ENCODE results near the gene CPA1.

The CPA1 gene

GRCh38 chr7:130379921-130380860 is at the start of gene CPA1:
CPA1 (plus strand) TSS chr7:130380494; CDS start chr7:130380521, 27 bp downstream.
- no peak for DNase-seq (ENCODE audit: low spot score)

- no peak for DNase-seq (ENCODE audit: low spot score)
These were observed 47.8 kb upstream of the CPA1 start for GRCh38 chr7:130332259-130333053.

- no peak for DNase-seq (ENCODE audit: low spot score)
These were observed 46.5 kb upstream of the CPA1 start for GRCh38 chr7:130333832-130334231.

GRCh38 chr7:130334274-130334673 is 46.0 kb upstream of the CPA1 start:
- no peak for DNase-seq (ENCODE audit: low spot score)

GRCh38 chr7:130337410-130337971 is 42.8 kb upstream of the CPA1 start:
- no peak for DNase-seq (ENCODE audit: low spot score)

- no peak for DNase-seq (ENCODE audit: low spot score)
These were observed 42.1 kb upstream of the CPA1 start for GRCh38 chr7:130338233-130338632.

GRCh38 chr7:130341882-130342281 is 38.4 kb upstream of the CPA1 start:
- DNase-seq (ENCODE audit: low spot score): no peak

- DNase-seq (ENCODE audit: low spot score): no peak
These were observed 37.5 kb upstream of the CPA1 start for GRCh38 chr7:130342701-130343380.

- peak; percentile 30 for DNase-seq (ENCODE audit: low spot score)
These were observed 35.9 kb upstream of the CPA1 start, which contains the start of gene CPA5 for GRCh38 chr7:130344271-130344866. CPA5 (plus strand) TSS chr7:130344816; CDS start chr7:130346486, 1,670 bp downstream.

GRCh38 chr7:130345136-130345535 is 35.2 kb upstream of the CPA1 start:
- DNase-seq (ENCODE audit: low spot score): no peak

GRCh38 chr7:130345725-130346124 is 34.6 kb upstream of the CPA1 start:
- no peak for DNase-seq (ENCODE audit: low spot score)

- DNase-seq (ENCODE audit: low spot score): no peak
These were observed 34.0 kb upstream of the CPA1 start for GRCh38 chr7:130346177-130346905.

- no peak for DNase-seq (ENCODE audit: low spot score)
These were observed 33.4 kb upstream of the CPA1 start for GRCh38 chr7:130346941-130347340.

- DNase-seq (ENCODE audit: low spot score): peak; percentile 9
These were observed 30.1 kb upstream of the CPA1 start for GRCh38 chr7:130349911-130350782.

- no peak for DNase-seq (ENCODE audit: low spot score)
These were observed 29.1 kb upstream of the CPA1 start for GRCh38 chr7:130350945-130351790.

- no peak for DNase-seq (ENCODE audit: low spot score)
These were observed 28.6 kb upstream of the CPA1 start for GRCh38 chr7:130351791-130352090.

GRCh38 chr7:130352194-130353074 is 27.9 kb upstream of the CPA1 start:
- DNase-seq (ENCODE audit: low spot score): peak; percentile 31

GRCh38 chr7:130353196-130353595 is 27.1 kb upstream of the CPA1 start:
- DNase-seq (ENCODE audit: low spot score): no peak
